GM19035 (cell line): ENCODE results near the gene PABPN1L.

ENCODE experiments used
- ATAC-seq: cut with Tn5 transposase; IDR thresholded peaks from one replicate; pipeline ENCODE4 v1.9.1; 2021; ENCODE audit not compliant: unreplicated experiment

PABPN1L gene

GRCh38 chr16:88853325-88853941 lies 13.0 kb downstream of the PABPN1L start:
- no peak for ATAC-seq

GRCh38 chr16:88851616-88852015 lies 14.8 kb downstream of the PABPN1L start:
- no peak for ATAC-seq

GRCh38 chr16:88850531-88851199 lies 15.8 kb downstream of the PABPN1L start:
- no peak for ATAC-seq

- ATAC-seq = no peak
Observed at GRCh38 chr16:88848557-88848956, 17.9 kb downstream of the PABPN1L start.

GRCh38 chr16:88847654-88848053 lies 18.8 kb downstream of the PABPN1L start:
- ATAC-seq = no peak

GRCh38 chr16:88846088-88846487 lies 20.4 kb downstream of the PABPN1L start:
- ATAC-seq = no peak

GRCh38 chr16:88844419-88845036 lies 21.9 kb downstream of the PABPN1L start:
- ATAC-seq = no peak

- ATAC-seq = no peak
Observed at GRCh38 chr16:88843256-88843655, 23.2 kb downstream of the PABPN1L start.

GRCh38 chr16:88842806-88843205 lies 23.7 kb downstream of the PABPN1L start:
- no peak for ATAC-seq

- no peak for ATAC-seq
Observed at GRCh38 chr16:88842308-88842756, 24.1 kb downstream of the PABPN1L start.

- ATAC-seq = no peak
Observed at GRCh38 chr16:88841521-88842307, 24.7 kb downstream of the PABPN1L start.

- no peak for ATAC-seq
Observed at GRCh38 chr16:88840600-88841215, 25.8 kb downstream of the PABPN1L start.

GRCh38 chr16:88839745-88840599 lies 26.5 kb downstream of the PABPN1L start:
- ATAC-seq = no peak

GRCh38 chr16:88839026-88839529 lies 27.4 kb downstream of the PABPN1L start:
- no peak for ATAC-seq

GRCh38 chr16:88838566-88838965 lies 27.9 kb downstream of the PABPN1L start:
- no peak for ATAC-seq

GRCh38 chr16:88837806-88838205 lies 28.7 kb downstream of the PABPN1L start:
- ATAC-seq = no peak

GRCh38 chr16:88836791-88837190 lies 29.7 kb downstream of the PABPN1L start:
- no peak for ATAC-seq

- ATAC-seq = no peak
Observed at GRCh38 chr16:88835818-88836217, 30.6 kb downstream of the PABPN1L start.

GRCh38 chr16:88835383-88835782 lies 31.1 kb downstream of the PABPN1L start:
- ATAC-seq = no peak

- ATAC-seq = no peak
Observed at GRCh38 chr16:88834670-88835069, 31.8 kb downstream of the PABPN1L start.
